Breast epithelium (tissue), 3 donors: ENCODE measurements around the gene FGA.

Source experiments
- POLR2A ChIP-seq: fragments of 450-650 bp; IDR thresholded peaks from one replicate; pipeline ENCODE4 v1.6.1; 2016; ENCODE audit warnings: antibody characterized with exemption, mild to moderate bottlenecking, moderate library complexity
- POLR2AphosphoS5 ChIP-seq, 3 donors: sonication (generic); formaldehyde crosslinking; IDR thresholded peaks; one replicate each; pipeline ENCODE4 v1.6.1; 2017; ENCODE audit warnings: antibody characterized with exemption in 3 of 3
- TF ChIP-seq, protein P1 (sequence below), 3 donors: fragments of 450-650 bp; IDR thresholded peaks; one replicate each; pipeline ENCODE4 v1.5.1; 2016 to 2017; ENCODE audit warnings: antibody characterized with exemption in 3 of 3, mild to moderate bottlenecking in 3 of 3, moderate library complexity in 3 of 3

DNA sequence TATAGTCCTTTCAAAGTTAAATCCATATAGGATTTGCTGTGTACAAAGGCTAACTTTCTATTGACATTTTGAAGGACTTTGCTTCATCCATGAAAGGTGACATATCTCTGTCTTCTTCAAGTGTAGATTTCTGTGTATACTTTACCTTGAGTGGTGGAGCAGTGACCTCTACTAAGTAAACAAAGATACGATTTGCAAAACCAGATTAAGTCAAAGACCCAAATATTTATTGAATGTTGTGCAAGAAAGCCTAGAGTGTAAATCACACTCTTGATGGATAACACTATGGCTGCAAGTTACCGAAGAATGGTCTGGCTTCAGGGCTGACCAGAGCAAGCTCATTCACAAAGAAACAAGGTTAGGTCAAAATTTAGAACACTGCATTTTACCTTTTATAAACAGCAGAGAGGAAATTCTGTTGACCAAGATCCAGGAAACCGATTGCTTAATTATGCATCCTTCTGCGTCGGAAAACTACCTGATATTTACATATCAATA is 27.3 kb upstream of the FGA start:
- TF ChIP-seq POLR2A (no peak), POLR2AphosphoS5 (IDR thresholded peaks at IDR 0.05) (no peak)
- TF ChIP-seq, protein P1, sequence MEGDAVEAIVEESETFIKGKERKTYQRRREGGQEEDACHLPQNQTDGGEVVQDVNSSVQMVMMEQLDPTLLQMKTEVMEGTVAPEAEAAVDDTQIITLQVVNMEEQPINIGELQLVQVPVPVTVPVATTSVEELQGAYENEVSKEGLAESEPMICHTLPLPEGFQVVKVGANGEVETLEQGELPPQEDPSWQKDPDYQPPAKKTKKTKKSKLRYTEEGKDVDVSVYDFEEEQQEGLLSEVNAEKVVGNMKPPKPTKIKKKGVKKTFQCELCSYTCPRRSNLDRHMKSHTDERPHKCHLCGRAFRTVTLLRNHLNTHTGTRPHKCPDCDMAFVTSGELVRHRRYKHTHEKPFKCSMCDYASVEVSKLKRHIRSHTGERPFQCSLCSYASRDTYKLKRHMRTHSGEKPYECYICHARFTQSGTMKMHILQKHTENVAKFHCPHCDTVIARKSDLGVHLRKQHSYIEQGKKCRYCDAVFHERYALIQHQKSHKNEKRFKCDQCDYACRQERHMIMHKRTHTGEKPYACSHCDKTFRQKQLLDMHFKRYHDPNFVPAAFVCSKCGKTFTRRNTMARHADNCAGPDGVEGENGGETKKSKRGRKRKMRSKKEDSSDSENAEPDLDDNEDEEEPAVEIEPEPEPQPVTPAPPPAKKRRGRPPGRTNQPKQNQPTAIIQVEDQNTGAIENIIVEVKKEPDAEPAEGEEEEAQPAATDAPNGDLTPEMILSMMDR (IDR thresholded peaks at IDR 0.05) = no peak
